HG03135 (cell line): ENCODE results near the gene KRTAP3-1.
"Not testable (repeated sequence)": the region's sequence is repeated elsewhere in the genome, so short reads cannot be mapped to it uniquely, and the experiment has no call there.

Source experiments
- ATAC-seq: cut with Tn5 transposase; IDR thresholded peaks from one replicate; pipeline ENCODE4 v1.9.1; 2021; ENCODE audit warnings: mild to moderate bottlenecking, moderate library complexity; ENCODE audit not compliant: unreplicated experiment

The KRTAP3-1 gene

DNA sequence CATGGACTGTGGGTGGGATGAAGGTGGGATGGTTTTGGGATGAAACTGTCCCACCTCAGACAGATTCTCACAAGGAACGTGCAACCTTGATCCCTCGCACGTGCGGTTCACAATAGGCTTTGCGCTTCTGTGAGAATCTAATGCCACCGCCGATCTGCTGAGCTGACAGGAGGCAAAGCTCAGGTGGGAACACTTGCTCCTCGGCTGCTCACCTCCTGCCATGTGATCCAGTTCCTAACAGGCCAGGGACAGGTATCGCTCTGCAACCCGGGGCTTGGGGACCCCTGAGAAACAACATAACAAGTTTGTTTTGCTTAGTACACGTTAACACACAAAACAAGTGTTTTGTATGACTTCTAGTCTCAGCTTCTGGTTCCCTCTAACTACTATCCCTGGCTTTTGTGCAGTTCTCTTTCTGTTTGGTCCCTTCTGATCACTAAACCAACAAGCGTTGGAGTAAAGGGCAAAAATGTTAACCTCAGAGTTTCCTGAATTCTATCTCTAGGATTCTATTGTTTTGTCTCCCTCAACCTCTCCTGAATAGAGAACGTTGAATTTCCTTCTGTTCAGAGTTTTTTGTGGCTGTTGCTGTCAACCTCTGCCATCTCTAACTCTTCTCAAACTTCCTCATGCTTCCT lies 7.8 kb upstream of the KRTAP3-1 start:
- ATAC-seq, result no peak

DNA sequence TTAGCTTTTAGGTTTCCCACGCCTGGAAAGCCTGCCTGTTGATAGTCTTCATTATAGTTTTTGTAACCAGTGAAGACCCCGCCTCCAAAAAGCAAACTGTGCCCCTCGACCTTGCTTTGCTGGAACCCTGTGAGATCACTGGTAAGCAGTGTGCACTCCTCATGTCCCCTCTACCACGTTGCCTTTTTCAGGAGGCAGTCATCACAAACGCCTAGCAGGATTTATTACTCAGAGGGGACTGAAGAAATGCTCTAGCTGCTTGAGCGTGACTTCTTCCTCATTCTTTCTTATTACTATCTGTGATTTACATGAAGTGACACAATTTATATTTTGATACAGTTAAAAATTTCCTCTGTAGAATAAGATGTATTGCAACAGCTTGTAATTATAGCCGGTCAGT lies 6.5 kb upstream of the KRTAP3-1 start:
- no peak for ATAC-seq

DNA sequence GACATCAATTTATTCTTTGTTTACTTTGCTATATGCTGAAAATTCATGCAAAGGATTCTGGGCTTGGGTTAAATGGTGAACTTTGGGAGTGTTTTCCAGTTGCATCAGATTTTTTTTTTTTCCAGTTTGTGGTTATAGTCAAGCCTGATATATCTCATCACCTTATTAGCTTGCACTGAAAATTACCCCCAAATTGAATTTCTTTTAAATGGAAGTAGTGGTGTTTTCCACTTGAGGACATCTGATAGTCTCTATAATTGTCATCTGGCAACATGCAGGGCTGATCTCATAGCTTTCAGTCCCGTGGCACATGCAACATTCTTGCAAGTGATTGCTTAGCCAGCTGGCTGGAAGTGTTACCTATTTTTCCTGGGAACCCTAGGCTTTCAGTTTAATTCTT lies 4.7 kb upstream of the KRTAP3-1 start:
- no peak for ATAC-seq

DNA sequence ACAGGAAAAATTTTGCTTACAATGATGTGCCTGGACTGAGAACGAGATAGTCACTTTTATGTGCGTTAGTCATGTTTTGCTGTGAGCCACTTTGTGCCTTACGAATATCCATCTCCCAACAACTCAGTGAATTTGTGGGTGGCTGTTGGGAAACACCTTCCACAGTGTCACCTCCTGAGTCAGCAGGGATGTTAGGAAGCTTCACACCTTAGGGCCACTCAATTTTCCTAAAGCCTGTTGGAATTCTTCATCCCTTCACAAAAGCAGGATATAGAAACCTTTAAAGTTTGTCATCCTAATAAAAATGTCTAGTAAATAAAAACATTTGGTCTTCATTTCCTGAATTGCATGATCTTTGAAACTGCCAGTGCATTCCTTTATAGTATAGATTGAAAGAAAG lies 4.3 kb upstream of the KRTAP3-1 start:
- no peak for ATAC-seq

DNA sequence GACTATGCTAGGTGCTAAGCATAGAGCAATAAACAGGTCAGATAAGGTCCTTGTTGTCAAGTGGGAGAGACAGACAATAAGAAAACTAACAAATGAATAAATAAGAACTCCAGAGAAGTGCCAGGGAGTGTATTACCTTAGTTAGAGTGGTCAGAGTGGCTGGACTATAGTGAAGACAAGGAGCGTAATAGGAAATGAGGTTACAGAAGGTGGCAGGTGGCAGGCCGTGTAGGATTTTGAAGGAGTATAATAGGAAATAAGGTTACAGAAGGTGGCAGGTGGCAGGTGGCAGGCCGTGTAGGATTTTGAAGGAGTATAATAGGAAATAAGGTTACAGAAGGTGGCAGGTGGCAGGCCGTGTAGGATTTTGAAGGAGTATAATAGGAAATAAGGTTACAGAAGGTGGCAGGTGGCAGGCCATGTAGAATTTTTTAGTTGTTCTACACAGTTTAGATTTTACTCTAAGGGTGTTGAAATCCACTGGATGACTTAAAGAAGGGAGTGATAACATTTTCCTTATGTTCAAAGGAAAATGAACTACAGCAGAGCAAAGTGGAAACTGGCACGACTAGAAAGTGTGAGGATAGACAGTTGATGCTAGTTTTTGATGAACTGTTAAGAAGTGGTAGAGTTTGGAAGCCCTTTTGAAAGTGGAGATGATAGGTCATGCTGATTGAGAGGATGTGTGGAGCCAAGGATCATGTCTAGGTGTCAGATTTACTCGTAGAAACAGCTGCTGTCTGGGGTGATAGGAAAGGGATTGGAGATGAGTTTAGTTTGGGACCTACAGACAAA lies 3.6 kb upstream of the KRTAP3-1 start:
- ATAC-seq, result no peak

DNA sequence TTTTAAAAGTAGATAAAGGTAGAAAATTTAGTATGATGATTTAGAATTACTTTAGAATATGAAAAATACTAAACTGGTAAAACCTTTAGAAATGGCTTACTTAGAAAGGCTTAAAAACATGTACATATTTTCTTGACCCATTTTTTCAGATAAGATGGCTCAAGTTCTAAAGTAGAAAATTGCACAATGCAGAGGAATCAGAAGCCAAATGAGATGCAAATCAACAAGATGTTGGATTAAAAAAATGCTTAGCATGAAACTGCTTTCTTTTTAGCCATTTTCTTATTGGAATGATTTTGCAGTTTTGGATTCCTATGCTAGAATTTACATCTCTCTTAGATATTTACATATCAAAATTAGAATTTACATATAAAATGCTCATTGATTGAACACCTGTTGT lies 1.5 kb upstream of the KRTAP3-1 start:
- no peak for ATAC-seq

DNA sequence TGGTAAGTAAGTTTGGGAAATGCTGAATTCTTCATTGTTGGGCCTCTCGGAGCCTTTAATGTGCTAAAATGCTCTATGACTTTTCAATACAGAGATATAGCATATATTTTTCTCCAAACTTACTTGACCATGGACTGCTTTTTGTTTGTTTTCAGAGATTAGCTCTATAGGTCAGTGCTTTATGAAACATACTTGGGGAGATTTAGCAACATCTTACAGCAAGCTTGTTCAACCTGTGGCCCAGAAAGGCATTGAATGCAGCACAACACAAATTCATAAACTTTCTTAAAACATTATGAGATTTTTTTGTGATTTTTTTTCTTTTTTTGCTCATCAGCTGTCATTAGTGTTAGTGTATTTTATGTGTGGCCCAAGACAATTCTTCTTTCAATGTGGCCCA lies 1.0 kb upstream of the KRTAP3-1 start:
- no peak for ATAC-seq

DNA sequence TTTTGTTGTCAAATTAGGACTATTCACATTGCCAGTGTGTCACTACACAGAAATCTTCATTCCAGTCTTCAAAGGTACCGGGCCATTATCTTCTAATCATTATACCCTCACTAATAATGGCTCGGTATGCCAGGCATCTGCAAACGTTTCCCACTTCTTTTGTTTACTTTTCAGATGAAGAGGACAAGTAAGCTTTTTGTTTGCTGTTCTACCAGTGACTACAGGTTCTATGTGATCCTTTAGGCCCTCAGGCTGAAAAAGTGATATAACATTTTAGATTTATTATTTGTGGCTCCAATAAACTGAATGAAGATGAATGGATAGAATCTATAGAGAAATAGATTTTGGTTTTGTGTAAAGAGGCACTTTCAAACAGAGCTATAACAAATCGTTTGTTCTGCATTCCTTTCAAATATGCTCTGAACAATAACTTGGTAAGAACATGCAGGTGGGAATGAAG lies 403 bp upstream of the KRTAP3-1 start:
- no peak for ATAC-seq

DNA sequence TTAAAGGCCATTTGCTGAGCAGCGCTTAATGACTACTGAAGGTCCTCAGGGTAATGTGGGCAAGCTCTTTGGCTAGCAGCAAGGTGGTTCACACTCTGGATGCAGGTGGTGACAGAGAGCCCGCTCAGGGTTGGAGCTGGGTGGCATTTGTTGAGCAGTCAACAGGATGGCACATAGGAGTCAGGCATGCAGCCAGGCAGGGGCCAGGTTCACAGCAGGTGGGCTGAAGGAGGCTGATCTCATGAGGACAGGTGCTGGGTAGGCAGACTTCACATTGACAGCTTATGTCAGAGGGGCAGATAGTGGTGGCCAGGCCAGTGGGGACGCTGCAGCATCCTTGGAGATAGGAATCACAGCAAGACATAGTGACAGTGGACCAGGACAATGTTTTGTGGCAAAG lies 4.5 kb downstream of the KRTAP3-1 start:
- ATAC-seq, result no peak

DNA sequence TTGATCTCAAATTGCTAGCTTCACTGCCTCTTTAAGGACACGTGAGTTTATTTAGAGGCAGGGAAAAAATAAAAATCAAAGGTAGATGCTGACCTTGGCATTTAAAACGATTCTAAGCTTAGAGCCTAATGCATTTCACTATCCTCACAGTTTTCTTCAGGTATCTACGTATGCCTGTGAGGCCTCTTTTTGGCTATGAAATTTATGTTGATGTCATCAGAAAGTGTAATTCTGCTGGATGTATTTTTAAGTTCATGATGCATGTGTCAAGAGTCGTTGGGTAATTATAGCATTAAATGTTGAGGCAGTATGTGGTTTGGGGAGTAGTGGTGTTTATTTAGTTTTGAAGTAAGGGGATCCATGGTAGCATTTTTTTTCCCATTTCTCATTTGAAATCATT lies 5.0 kb downstream of the KRTAP3-1 start:
- no peak for ATAC-seq

DNA sequence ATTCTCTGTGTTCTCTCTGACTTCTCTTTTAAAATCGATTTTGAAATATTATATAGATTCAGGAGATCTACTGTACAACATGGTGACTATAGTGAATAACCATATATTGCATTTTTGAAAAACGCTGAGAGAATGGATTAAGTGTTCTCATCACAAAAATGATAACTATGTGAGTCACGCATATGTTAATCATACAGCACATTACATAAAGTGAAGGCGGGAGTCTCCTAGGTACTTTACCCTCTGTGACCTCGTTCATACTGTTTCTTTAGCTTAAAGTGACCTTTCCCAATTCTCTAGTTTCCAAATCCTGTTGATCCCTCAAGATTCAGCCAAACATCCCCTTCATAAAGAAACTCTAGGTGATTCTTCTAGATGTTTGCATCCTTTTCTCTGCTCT lies 6.1 kb downstream of the KRTAP3-1 start:
- no peak for ATAC-seq

DNA sequence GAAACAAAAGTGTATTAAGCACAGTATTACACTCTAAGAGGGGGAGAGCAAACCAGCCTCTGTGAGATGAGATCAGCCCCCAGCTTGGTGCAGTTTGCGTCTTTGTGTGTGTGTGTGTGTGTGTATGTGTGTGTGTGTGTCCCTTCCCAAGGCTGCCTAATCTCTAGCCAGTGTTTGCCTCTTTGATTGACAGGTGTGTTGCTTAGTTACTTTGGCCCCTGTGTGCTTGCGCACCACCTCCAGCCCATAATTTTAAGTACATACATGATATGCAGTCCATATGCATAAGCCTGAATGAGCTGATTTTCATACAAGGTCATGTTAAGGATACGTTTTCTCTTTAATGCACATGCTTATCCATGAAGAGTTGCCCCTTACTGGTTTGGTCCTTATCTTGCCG lies 7.1 kb downstream of the KRTAP3-1 start:
- no peak for ATAC-seq

DNA sequence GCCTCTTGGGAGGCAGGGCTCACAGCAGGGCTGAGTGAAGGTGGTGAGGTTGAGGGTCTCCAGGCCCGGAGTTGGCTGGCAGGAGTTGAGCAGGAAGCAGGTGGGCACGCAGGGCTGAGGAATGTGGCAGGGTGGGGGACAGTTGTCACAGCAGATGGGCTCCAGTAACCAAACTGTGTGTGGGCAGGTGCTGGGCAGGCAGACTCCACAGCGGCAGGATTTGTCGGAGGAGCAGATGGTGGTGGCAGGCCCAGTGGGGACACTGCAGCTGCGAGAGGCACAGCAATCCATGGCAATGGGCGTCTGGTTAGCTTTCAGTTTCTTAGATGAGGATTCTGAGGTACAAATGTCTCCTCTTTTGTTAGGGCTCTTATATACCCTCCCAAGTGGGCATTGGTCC lies 9.4 kb downstream of the KRTAP3-1 start, which contains the start of gene KRTAP3-2:
Gene KRTAP3-2, minus strand, starts transcription at position 344 of the 400 bp plus-strand sequence. Its CDS starts 53 bp downstream, at position 291.
- ATAC-seq, result not testable (repeated sequence)

DNA sequence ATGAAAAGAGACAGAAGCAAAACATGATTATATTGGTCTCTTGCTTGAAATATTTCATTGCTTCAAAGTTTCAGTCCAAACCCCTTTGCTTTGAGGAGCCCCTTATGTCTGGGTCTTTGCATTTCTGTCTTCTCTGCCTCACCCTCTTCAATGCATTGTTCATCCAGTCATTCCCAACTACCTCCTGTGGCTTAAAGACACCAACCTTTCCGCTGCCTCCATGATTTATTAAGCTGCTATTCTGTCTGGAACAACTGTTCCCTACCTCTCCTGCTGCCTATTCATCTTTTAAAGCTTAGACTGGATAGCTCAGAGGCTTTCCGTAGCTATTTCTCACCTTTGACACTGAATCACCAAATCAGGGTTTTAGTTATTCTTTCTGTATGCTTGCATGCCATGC lies 11.6 kb downstream of the KRTAP3-1 start:
- ATAC-seq, result no peak

DNA sequence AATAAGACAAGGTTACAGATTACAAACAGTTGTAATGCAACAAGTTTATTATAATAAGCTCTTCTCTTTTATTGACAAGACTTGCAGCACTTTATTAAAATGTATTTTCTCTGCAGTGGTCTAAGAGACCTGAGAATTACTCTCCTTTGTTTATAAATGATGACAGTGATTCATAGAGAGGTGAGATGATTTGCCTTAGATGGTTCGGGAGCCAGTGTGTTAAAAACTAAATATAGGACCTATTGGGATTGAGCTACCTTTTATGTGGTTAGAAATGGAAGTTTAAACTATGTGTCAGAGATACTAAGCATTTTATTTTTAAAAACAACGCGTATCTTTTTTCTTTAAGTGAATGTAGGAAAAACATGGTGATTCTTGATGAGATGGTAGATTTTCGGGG lies 12.1 kb downstream of the KRTAP3-1 start:
- no peak for ATAC-seq

DNA sequence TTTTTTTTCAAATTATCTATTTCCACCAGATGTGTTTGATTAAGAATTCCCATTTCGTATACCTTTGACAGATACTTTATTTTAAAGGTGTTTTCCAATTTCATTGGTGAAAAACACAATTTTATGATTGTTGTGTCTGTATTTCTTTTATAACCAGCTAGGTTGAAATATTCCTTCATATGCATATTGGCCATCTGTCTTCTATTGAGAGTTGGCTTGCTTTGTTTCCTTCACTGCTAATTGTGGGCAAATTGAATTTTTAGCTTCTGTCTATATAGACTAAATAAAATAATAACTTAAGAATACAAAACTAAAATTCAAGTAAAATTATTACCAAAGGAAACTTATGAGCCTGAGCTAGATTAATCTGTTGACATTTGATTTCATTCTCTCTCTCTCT lies 13.8 kb downstream of the KRTAP3-1 start:
- ATAC-seq, result no peak

DNA sequence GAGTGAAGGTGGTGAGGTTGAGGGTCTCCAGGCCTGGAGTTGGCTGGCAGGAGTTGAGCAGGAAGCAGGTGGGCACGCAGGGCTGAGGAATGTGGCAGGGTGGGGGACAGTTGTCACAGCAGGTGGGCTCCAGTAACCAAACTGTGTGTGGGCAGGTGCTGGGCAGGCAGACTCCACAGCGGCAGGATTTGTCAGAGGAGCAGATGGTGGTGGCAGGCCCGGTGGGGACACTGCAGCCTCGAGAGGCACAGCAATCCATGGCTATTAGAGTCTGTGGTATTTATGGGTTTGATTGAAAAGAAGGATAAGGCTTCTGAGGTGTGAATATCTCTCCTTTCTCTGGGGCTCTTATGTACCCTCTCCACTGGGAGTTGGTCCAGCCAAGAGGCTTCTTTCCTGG lies 15.1 kb downstream of the KRTAP3-1 start, which contains the start of gene KRTAP3-3:
Gene KRTAP3-3, minus strand, starts transcription at position 326 of the 400 bp plus-strand sequence. Its CDS starts 67 bp downstream, at position 259.
- no peak for ATAC-seq

DNA sequence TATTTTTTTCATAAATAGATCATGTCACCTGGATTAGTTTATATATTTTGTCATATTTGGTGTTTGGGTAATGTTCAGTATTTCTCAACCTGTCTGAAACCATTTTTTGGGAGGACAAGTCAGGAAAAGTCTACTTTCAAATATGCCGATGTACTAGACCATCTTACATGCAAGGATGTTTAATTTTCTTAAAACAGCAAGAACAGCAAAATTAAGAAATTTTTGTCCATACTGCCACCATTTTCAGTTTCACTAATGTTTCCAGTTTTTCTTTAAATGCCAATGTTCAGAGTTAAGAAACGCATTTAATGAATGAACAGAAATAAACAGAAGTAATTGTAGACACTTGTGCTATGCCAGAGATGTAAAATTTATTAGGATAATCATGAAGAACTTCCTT lies 15.8 kb downstream of the KRTAP3-1 start:
- ATAC-seq, result no peak

DNA sequence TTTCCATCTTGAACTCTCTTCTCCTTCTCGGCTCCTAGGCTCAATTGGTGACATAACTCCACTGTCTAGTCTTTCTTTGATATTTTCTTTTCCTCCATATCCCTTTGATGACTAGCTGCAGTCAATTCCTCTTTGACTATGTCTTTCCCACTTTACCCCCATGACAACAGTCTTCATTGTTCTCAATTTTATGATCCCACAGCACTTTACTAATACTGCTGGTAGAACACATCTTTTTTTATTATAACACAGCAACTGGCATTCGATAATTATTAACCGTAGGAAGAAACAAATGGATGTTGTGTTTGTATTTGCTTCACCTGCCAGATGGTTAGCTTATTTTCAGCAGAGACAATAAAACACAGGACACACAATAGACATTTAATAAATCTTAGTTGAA lies 16.3 kb downstream of the KRTAP3-1 start:
- no peak for ATAC-seq

DNA sequence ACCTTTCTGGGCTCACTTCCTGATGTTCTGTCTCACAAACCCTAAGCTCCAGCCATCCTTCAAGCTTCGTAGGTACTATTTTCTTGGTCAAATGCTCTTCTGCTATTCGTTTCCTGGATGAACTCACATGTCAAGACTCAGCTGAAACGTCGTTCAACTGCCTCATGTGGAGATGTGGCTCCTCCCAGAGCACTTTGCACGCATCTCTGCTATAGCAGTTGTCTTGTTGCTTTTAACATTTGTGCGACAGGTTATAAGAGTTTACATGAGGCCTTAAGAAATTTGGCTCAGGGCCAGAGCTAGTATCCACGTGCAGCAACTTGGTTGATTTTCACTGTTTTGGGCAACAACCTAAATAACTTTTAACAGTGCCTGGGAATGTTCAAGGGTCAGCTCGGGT lies 22.0 kb downstream of the KRTAP3-1 start:
- no peak for ATAC-seq

DNA sequence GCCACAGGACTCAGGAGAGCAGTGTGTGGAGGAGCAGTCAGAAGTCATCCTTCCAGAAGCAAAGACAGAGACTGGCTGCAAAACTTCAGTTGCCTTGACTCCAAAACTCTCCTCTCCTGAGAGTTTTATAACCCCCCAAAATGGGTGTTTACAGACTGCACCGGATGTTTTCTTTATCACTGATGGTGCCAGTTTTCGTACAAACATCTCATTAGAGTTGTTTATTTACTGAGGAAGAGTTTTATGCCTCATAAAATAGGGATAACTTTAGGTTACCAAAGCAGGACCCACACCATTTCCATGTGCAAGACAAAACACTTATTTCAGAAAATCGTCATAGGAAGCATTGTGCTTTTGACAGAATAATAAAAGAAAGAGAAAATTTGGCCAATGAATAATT lies 24.7 kb downstream of the KRTAP3-1 start, which contains the start of gene KRT40:
Gene KRT40, minus strand, starts transcription at position 101 of the 400 bp plus-strand sequence. Its CDS starts 53 bp downstream, at position 48.
- no peak for ATAC-seq

DNA sequence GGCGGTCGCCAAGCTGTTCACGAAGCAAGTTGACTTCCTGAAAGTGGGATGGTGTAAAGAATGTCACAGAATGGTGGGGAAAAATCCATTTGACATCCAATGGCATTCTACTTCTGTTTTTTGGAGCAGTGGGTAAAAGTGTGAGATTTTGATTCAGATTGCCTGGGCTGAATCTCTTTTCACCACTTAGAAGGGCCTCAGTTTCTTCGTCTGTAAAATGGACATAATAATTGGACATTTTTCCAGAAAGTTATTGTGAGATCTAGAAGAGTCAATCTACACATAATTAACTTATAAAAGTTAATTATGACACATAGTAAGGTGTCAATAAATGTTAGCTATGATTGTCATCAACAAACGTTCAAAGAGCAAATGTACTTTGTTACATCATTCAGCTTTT lies 27.8 kb downstream of the KRTAP3-1 start:
- ATAC-seq, result no peak
